ENCODE results near the gene TMEM120B.
"Not testable (repeated sequence)": the region's sequence is repeated elsewhere in the genome, so short reads cannot be mapped to it uniquely, and the experiment has no call there.

TMEM120B gene

DNA sequence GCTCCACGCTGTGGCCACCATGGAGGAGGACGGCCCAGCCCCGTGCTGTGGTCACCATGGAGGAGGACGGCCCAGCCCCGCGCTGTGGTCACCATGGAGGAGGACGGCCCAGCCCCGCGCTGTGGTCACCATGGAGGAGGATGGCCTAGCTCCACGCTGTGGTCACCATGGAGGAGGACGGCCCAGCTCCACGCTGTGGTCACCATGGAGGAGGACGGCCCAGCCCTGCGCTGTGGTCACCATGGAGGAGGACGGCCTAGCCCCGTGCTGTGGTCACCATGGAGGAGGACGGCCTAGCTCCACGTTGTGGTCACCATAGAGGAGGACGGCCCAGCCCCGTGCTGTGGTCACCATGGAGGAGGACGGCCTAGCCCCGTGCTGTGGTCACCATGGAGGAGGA, 46.0 kb downstream of the TMEM120B start:
- not testable (repeated sequence) for H2BK120ac ChIP-seq (ENCODE audit: low read depth, low read length); H3K23ac ChIP-seq (ENCODE audit: low read length in 2 of 2); H2BK12ac ChIP-seq (ENCODE audit: low read length in 2 of 2); H3K4ac ChIP-seq (ENCODE audit: low read depth in 1 of 2, low read length in 2 of 2); H3K14ac ChIP-seq (ENCODE audit: low read length in 2 of 2); H3K18ac ChIP-seq (ENCODE audit: low read depth in 1 of 2, low read length in 2 of 2); H3K4me3 ChIP-seq (ENCODE audit: insufficient read depth in 1 of 2, low read depth in 1 of 2, low read length in 2 of 2); H3K9ac ChIP-seq (ENCODE audit: low read length); H2BK5ac ChIP-seq (ENCODE audit: low read depth, low read length, poor library complexity, severe bottlenecking); H3K79me1 ChIP-seq (replicated peaks; ENCODE audit: low read length, poor library complexity, severe bottlenecking); H2BK15ac ChIP-seq (ENCODE audit: low read depth, poor library complexity, severe bottlenecking); H3K4me2 ChIP-seq (ENCODE audit: low read length, poor library complexity, severe bottlenecking); H4K8ac ChIP-seq (ENCODE audit: low read length); H3K27me3 ChIP-seq (ENCODE audit: control insufficient read depth in 1 of 2, insufficient read depth in 1 of 2, low read length in 2 of 2); H4K91ac ChIP-seq (ENCODE audit: low read length); DNase-seq; H2AK5ac ChIP-seq (ENCODE audit: low read length, severe bottlenecking); H2AFZ ChIP-seq (ENCODE audit: low read depth, low read length); H3K27ac ChIP-seq (ENCODE audit: low read length, poor library complexity, severe bottlenecking); H3K9me3 ChIP-seq (ENCODE audit: control insufficient read depth, low read length)
- Histone ChIP-seq H3K4me1 (ENCODE audit: control insufficient read depth, insufficient read depth, low read depth, low read length) (peaks cover 18% of the 10 kb centered on the region), H3K36me3 (ENCODE audit: control insufficient read depth in 1 of 2, insufficient read depth in 2 of 2, low read depth in 1 of 2, low read length in 2 of 2) (peaks cover 12 to 36% of the 10 kb centered on the region in 2 experiments)
- 97% methylated on average over 22 of the region's 22 CpGs for WGBS

DNA sequence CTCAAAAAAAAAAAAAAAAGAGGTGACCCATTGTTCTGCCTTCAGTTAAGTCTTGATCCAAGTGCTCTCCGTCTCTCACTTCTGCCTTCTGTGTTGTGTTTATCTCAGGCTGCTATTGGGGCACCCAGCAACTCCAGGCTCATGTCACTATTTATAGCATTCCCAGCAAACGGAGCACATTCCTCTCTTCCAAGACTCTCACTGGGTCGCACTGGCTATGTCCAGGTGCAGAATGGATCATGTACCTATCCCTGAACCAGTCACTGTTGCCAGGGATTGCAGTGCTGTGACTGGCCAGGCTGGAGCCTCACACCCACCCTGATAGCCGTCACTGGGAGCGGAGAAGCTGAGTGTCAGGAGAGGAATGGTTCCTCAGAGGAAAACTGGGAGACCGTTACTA, 49.7 kb downstream of the TMEM120B start:
- Histone ChIP-seq H3K27ac (ENCODE audit: low read length, poor library complexity, severe bottlenecking) (peak overlapping the region; percentile 84), H3K18ac (ENCODE audit: low read depth in 1 of 2, low read length in 2 of 2) (peak overlapping the region in 1 of 2 experiments; percentile 67), H3K4me2 (ENCODE audit: low read length, poor library complexity, severe bottlenecking) (peak overlapping the region; percentile 29), H2BK5ac (ENCODE audit: low read depth, low read length, poor library complexity, severe bottlenecking) (no peak overlapping the region), H3K4me1 (ENCODE audit: control insufficient read depth, insufficient read depth, low read depth, low read length) (peaks cover 37% of the 10 kb centered on the region), H3K4ac (ENCODE audit: low read depth in 1 of 2, low read length in 2 of 2) (peak overlapping the region in 1 of 2 experiments; percentile 65), H4K91ac (ENCODE audit: low read length) (no peak overlapping the region), H3K9me3 (ENCODE audit: control insufficient read depth, low read length) (no peaks in the 10 kb centered on the region), H3K9ac (ENCODE audit: low read length) (no peak overlapping the region), H3K4me3 (ENCODE audit: insufficient read depth in 1 of 2, low read depth in 1 of 2, low read length in 2 of 2) (no peak overlapping the region), H4K8ac (ENCODE audit: low read length) (peak overlapping the region; percentile 8), H2AFZ (ENCODE audit: low read depth, low read length) (no peak overlapping the region), H2AK5ac (ENCODE audit: low read length, severe bottlenecking) (peak overlapping the region; percentile 99), H2BK120ac (ENCODE audit: low read depth, low read length) (no peak overlapping the region), H3K23ac (ENCODE audit: low read length in 2 of 2) (no peak overlapping the region), H3K27me3 (ENCODE audit: control insufficient read depth in 1 of 2, insufficient read depth in 1 of 2, low read length in 2 of 2) (no peaks in the 10 kb centered on the region), H3K36me3 (ENCODE audit: control insufficient read depth in 1 of 2, insufficient read depth in 2 of 2, low read depth in 1 of 2, low read length in 2 of 2) (peaks cover 0 to 14% of the 10 kb centered on the region in 2 experiments), H2BK15ac (ENCODE audit: low read depth, poor library complexity, severe bottlenecking) (no peak overlapping the region), H3K14ac (ENCODE audit: low read length in 2 of 2) (peak overlapping the region in 1 of 2 experiments; percentile 6), H3K79me1 (replicated peaks; ENCODE audit: low read length, poor library complexity, severe bottlenecking) (no peaks in the 10 kb centered on the region), H2BK12ac (ENCODE audit: low read length in 2 of 2) (peak overlapping the region in 1 of 2 experiments; percentile 96)
- WGBS: 56% methylated on average over 6 of the region's 6 CpGs
- peak; percentile 84 for DNase-seq

DNA sequence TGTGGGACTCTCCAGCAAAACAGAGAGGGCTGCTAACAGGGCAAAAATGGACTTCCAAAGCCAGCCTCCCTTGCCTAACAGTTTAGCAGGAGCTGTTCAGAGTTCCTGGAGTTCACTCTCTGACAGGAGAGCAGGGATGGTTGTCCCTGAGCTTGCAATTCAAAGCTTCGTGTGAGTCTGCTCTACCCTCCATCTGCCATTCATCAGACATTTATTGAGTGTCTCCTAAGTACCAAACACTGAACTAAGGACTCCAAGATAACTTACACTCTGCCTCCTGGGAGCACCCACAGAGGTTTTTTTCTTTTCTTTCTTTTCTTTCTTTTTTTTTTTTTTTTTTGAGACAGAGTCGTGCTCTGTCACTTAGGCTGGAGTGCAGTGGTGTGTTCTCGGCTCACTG, 52.3 kb downstream of the TMEM120B start:
- Histone ChIP-seq H2BK12ac (ENCODE audit: low read length in 2 of 2) (no peak overlapping the region), H3K27me3 (ENCODE audit: control insufficient read depth in 1 of 2, insufficient read depth in 1 of 2, low read length in 2 of 2) (no peaks in the 10 kb centered on the region), H3K18ac (ENCODE audit: low read depth in 1 of 2, low read length in 2 of 2) (no peak overlapping the region), H3K9ac (ENCODE audit: low read length) (no peak overlapping the region), H3K4me3 (ENCODE audit: insufficient read depth in 1 of 2, low read depth in 1 of 2, low read length in 2 of 2) (no peak overlapping the region), H4K8ac (ENCODE audit: low read length) (no peak overlapping the region), H2BK120ac (ENCODE audit: low read depth, low read length) (no peak overlapping the region), H3K4me1 (ENCODE audit: control insufficient read depth, insufficient read depth, low read depth, low read length) (peaks cover 48% of the 10 kb centered on the region), H3K9me3 (ENCODE audit: control insufficient read depth, low read length) (no peaks in the 10 kb centered on the region), H2BK5ac (ENCODE audit: low read depth, low read length, poor library complexity, severe bottlenecking) (no peak overlapping the region), H3K14ac (ENCODE audit: low read length in 2 of 2) (no peak overlapping the region), H2BK15ac (ENCODE audit: low read depth, poor library complexity, severe bottlenecking) (no peak overlapping the region), H3K27ac (ENCODE audit: low read length, poor library complexity, severe bottlenecking) (peak overlapping the region; percentile 79), H2AFZ (ENCODE audit: low read depth, low read length) (no peak overlapping the region), H3K79me1 (replicated peaks; ENCODE audit: low read length, poor library complexity, severe bottlenecking) (peaks cover 3% of the 10 kb centered on the region), H3K36me3 (ENCODE audit: control insufficient read depth in 1 of 2, insufficient read depth in 2 of 2, low read depth in 1 of 2, low read length in 2 of 2) (peaks cover 0 to 20% of the 10 kb centered on the region in 2 experiments), H3K23ac (ENCODE audit: low read length in 2 of 2) (no peak overlapping the region), H3K4ac (ENCODE audit: low read depth in 1 of 2, low read length in 2 of 2) (peak overlapping the region in 1 of 2 experiments; percentile 54), H3K4me2 (ENCODE audit: low read length, poor library complexity, severe bottlenecking) (no peak overlapping the region), H4K91ac (ENCODE audit: low read length) (peak overlapping the region; percentile 16), H2AK5ac (ENCODE audit: low read length, severe bottlenecking) (peak overlapping the region; percentile 31)
- no peak for DNase-seq
- WGBS: 57% methylated on average over 1 of the region's 3 CpGs

GRCh38 chr12:121765573-121765972, 53.0 kb downstream of the TMEM120B start:
- peak overlapping the region in 1 of 2 experiments; percentile 2 for H2BK12ac ChIP-seq (ENCODE audit: low read length in 2 of 2)

More at GRCh38 chr12:121765573-121765972, 53.0 kb downstream of the TMEM120B start:
- peak; percentile 88 for DNase-seq
- no peak overlapping the region for H2BK5ac ChIP-seq (ENCODE audit: low read depth, low read length, poor library complexity, severe bottlenecking)
- H3K23ac ChIP-seq (ENCODE audit: low read length in 2 of 2): no peak overlapping the region
- H3K9me3 ChIP-seq (ENCODE audit: control insufficient read depth, low read length): no peaks in the 10 kb centered on the region
- peaks cover 0 to 26% of the 10 kb centered on the region in 2 experiments for H3K36me3 ChIP-seq (ENCODE audit: control insufficient read depth in 1 of 2, insufficient read depth in 2 of 2, low read depth in 1 of 2, low read length in 2 of 2)
- no peak overlapping the region for H4K91ac ChIP-seq (ENCODE audit: low read length)
- H3K4ac ChIP-seq (ENCODE audit: low read depth in 1 of 2, low read length in 2 of 2): no peak overlapping the region
- no peaks in the 10 kb centered on the region for H3K27me3 ChIP-seq (ENCODE audit: control insufficient read depth in 1 of 2, insufficient read depth in 1 of 2, low read length in 2 of 2)
- H3K14ac ChIP-seq (ENCODE audit: low read length in 2 of 2): no peak overlapping the region
- no peak overlapping the region for H4K8ac ChIP-seq (ENCODE audit: low read length)
- H3K18ac ChIP-seq (ENCODE audit: low read depth in 1 of 2, low read length in 2 of 2): no peak overlapping the region
- no peak overlapping the region for H2AFZ ChIP-seq (ENCODE audit: low read depth, low read length)
- peaks cover 55% of the 10 kb centered on the region for H3K4me1 ChIP-seq (ENCODE audit: control insufficient read depth, insufficient read depth, low read depth, low read length)
- peak overlapping the region in 1 of 2 experiments; percentile 43 for H3K4me3 ChIP-seq (ENCODE audit: insufficient read depth in 1 of 2, low read depth in 1 of 2, low read length in 2 of 2)
- H2BK120ac ChIP-seq (ENCODE audit: low read depth, low read length): no peak overlapping the region
- no peak overlapping the region for H3K4me2 ChIP-seq (ENCODE audit: low read length, poor library complexity, severe bottlenecking)
- H2AK5ac ChIP-seq (ENCODE audit: low read length, severe bottlenecking): peak overlapping the region; percentile 84
- 31% methylated on average over 5 of the region's 5 CpGs for WGBS
- no peak overlapping the region for H3K9ac ChIP-seq (ENCODE audit: low read length)
- peaks cover 3% of the 10 kb centered on the region for H3K79me1 ChIP-seq (replicated peaks; ENCODE audit: low read length, poor library complexity, severe bottlenecking)
- H2BK15ac ChIP-seq (ENCODE audit: low read depth, poor library complexity, severe bottlenecking): no peak overlapping the region
- H3K27ac ChIP-seq (ENCODE audit: low read length, poor library complexity, severe bottlenecking): peak overlapping the region; percentile 79

Measured in mesenchymal stem cell (in vitro differentiated cells and primary cell).